AG09309 (cell line): ENCODE results near the gene SDK1.

Experiments
- DNase-seq: peaks from one replicate; pipeline ENCODE4 v3.0.0-alpha.2; 2010; ENCODE audit warnings: low read depth
- H3K4me3 ChIP-seq: 2 replicates; pipeline ENCODE4 v1.5.1; 2011; ENCODE audit warnings: mild to moderate bottlenecking, low read depth, low read length, moderate library complexity; ENCODE audit not compliant: control insufficient read depth
- TF ChIP-seq, protein P1 (sequence below): IDR thresholded peaks from 2 replicates; pipeline ENCODE4 v1.5.1; 2011; ENCODE audit warnings: mild to moderate bottlenecking, low read depth, low read length, inconsistent platforms; ENCODE audit not compliant: insufficient read depth, control insufficient read depth; ENCODE audit errors: missing control alignments

Gene SDK1

GRCh38 chr7:3265388-3265787 is 35.7 kb upstream of the SDK1 start:
- H3K4me3 ChIP-seq = no peak overlapping the region
- TF ChIP-seq, protein P1, sequence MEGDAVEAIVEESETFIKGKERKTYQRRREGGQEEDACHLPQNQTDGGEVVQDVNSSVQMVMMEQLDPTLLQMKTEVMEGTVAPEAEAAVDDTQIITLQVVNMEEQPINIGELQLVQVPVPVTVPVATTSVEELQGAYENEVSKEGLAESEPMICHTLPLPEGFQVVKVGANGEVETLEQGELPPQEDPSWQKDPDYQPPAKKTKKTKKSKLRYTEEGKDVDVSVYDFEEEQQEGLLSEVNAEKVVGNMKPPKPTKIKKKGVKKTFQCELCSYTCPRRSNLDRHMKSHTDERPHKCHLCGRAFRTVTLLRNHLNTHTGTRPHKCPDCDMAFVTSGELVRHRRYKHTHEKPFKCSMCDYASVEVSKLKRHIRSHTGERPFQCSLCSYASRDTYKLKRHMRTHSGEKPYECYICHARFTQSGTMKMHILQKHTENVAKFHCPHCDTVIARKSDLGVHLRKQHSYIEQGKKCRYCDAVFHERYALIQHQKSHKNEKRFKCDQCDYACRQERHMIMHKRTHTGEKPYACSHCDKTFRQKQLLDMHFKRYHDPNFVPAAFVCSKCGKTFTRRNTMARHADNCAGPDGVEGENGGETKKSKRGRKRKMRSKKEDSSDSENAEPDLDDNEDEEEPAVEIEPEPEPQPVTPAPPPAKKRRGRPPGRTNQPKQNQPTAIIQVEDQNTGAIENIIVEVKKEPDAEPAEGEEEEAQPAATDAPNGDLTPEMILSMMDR = no peak
- no peak for DNase-seq

GRCh38 chr7:3266240-3266639 is 34.8 kb upstream of the SDK1 start:
- H3K4me3 ChIP-seq = no peak overlapping the region
- TF ChIP-seq, protein P1 = no peak
- no peak for DNase-seq

DNA sequence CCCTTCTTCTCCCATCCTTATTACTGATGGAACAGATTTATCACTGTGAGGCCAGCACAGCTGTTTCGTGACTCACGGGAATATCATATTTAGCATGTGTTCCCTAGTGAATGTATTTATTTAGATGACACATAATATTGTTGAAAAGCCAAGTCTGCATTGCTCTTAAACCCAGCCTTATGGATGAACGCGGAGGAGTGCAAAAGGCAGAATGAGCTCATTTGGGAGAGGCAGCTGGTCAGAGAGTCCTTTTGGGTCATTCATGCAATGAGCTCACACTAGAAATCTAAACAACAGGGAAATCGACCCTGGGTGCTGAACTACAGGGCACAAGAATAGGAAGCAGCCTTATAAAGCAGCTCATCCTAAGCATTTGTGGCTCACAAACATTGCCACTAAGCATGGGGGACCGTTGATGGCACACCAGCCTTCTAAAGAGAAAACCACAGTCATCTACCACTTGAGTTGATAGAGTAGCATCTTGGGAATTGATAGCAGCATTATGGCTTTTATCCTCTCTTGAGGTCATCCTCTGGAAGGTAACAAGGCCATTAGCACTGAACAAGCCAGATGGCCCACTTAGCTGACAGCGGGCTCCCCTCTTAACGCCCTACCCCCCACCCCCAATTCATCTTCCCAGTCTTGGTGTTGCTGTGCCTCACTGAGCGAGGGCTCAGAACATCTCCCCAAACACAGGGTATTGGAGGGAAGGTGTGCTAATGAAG is 32.9 kb upstream of the SDK1 start:
- no peak overlapping the region for H3K4me3 ChIP-seq
- TF ChIP-seq, protein P1 = no peak
- DNase-seq = no peak

GRCh38 chr7:3270362-3270761 is 30.7 kb upstream of the SDK1 start:
- TF ChIP-seq, protein P1 = no peak

GRCh38 chr7:3271298-3271697 is 29.8 kb upstream of the SDK1 start:
- no peak overlapping the region for H3K4me3 ChIP-seq
- TF ChIP-seq, protein P1 = no peak
- DNase-seq = no peak

More at GRCh38 chr7:3270362-3270761, 30.7 kb upstream of the SDK1 start:
- no peak overlapping the region for H3K4me3 ChIP-seq
- no peak for DNase-seq

- no peak overlapping the region for H3K4me3 ChIP-seq
- no peak for DNase-seq
- TF ChIP-seq, protein P1 = no peak
Measured at GRCh38 chr7:3272691-3273141, 28.3 kb upstream of the SDK1 start.
